ENCODE measurements around the gene DIPK1C.
"Not testable (repeated sequence)": the region's sequence is repeated elsewhere in the genome, so short reads cannot be mapped to it uniquely, and the experiment has no call there.

DIPK1C gene

DNA sequence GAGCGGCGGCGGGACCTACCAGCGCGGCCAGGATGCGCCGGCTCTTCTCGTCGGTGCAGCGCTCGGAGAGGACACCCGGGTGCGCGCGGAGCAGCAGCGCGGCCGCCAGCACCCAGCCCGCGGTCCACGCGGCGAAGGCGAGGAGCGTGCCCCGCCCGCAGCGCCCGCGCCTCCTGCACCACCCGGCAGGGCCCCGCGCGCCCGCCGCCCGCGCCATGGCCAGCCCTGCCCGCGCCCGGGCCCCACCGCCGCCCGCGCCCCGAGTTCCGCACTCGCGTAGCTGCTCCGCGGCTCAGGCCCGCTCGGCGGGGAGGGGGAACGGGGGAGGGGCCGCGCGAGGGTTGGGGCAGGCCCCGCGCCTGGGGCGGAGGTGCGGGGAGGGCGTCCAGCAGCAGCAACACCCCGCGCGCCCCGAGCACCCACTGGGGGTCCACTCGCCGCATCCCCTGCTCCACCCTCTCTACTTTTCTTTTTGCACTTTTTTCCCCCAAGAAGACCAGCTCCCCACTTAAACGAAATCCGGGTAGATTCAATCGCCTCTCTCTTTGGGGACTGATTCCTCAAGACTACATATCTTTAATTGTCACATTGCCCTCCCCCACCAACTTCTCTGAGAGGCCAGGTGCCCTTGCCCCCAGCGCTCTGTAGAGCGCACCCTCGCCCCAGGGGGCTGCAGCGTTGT is at the start of gene DIPK1C:
DIPK1C (minus strand) TSS at position 266 of the 682 bp plus-strand sequence; CDS start at position 217, 49 bp downstream.
- DNase-seq: no peak

DNA sequence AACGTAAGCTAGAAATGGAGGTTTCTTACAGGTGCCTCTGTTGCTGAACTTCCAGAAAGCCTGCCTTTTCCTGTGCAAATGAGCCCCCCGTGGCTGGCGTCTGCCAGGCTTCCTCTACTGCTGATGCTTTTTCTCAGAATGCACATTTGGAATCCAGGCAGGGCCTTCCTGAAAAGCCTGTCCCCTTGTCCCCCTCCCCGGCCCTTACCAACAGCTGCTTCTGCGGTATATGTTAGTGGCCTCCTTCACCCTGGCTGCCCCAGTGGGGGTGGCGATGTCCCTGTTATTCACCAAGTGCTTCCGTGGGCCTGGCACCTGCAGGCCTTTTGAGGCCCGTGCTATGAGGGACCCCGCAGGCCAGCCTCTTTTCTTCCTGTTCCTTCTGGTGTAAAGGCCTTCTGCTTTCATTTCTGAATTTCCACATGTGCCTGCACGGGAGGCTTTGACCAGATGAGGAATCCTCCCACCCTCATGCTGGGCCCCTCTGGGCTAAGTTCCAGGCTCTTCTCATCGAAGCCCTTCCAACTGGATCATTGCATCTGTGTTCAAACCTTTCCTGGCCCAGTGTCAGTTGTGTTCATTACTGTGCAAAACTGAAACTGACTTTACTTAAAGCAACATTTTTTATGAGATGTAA is 49.5 kb upstream of the DIPK1C start:
- DNase-seq: no peak

GRCh38 chr18:74505776-74506175 is 48.7 kb upstream of the DIPK1C start:
- no peak for DNase-seq

GRCh38 chr18:74503137-74503536 is 46.0 kb upstream of the DIPK1C start:
- no peak for DNase-seq

GRCh38 chr18:74501386-74501785 is 44.3 kb upstream of the DIPK1C start:
- DNase-seq: no peak

DNA sequence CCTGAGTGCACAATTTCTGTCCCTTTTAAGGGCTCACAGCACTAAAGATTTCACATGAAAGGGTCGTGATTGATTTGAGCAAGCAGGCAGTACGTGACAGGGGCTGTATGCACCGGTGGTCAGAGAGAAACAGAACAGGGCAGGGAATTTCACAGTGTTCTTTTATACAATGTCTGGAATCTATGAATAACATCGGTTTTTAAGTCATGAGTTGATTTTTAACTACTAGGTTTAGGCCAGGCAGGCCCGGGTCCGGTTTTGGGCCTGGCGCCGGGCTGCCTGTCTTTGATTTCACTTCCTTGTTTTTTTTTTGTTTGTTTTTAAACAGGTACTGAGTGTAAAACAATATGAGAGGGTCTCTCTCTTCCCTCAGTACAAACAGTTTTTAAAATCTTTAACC is 43.7 kb upstream of the DIPK1C start:
- not testable (repeated sequence) for DNase-seq

GRCh38 chr18:74500372-74500771 is 43.3 kb upstream of the DIPK1C start:
- DNase-seq: no peak

DNA sequence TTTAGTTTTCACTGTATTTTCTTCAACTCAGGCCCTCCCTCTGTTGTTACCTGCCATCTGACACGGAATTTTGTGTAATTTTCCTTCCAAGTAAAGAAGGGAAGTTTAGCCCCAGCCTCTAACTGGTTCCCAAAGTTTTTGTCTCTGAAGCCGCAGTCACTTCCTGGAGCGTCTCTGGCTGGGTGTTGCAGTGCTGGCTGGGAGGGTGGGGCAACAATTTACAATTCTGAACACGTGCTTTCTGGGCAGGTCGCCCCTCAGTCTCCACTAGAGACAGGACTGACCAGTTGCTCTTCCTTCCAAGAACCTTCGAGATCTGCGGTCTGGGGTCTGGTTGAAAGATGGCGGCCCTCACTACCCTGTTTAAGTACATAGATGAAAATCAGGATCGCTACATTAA is 42.5 kb upstream of the DIPK1C start:
- DNase-seq: peak; percentile 47

GRCh38 chr18:74498712-74499627 is 41.9 kb upstream of the DIPK1C start:
- peak; percentile 73 for DNase-seq

DNA sequence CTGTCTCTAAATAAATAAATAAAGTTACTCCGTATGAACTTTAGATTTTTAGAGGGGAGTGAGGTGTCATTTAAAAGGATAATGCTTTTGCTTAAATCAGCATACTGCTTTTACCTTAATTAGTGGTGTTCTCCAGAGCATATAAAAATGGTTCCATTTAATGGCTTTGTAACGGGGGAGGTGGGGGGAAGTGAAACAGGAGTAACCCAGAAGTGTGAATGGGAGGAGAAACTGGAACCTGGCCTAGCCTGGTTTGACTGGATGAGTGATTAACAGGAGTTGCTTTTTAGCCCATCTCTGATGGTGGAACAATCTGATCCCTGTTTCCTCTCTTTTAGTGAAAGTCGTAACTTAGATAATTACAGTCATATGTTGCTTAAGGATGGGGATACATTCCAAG is 40.7 kb upstream of the DIPK1C start:
- DNase-seq: no peak

DNA sequence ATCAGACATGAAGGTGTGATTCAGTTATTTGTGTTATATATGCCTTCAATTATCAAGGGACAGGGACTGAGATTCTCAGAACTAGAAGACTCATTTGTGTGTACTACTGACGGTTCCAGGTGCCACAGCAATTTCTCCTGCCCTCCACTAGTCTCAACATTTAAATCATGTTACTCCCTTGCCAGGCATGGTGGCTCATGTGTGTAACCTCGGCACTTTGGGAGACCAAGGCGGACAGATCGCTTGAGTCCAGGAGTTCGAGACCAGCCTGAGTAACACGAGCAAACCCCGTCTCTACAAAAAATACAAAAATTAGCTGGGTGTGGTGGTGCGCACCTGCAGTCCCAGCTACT is 40.2 kb upstream of the DIPK1C start:
- DNase-seq: no peak

- peak; percentile 63 for DNase-seq
Measured at GRCh38 chr18:74496508-74497323, 39.6 kb upstream of the DIPK1C start.

GRCh38 chr18:74495581-74496507 is 38.7 kb upstream of the DIPK1C start, which contains the start of gene CNDP2:
Gene CNDP2 (plus strand): TSS chr18:74496363. CDS start chr18:74499974, 3,611 bp downstream.
- peak; percentile 100 for DNase-seq

DNA sequence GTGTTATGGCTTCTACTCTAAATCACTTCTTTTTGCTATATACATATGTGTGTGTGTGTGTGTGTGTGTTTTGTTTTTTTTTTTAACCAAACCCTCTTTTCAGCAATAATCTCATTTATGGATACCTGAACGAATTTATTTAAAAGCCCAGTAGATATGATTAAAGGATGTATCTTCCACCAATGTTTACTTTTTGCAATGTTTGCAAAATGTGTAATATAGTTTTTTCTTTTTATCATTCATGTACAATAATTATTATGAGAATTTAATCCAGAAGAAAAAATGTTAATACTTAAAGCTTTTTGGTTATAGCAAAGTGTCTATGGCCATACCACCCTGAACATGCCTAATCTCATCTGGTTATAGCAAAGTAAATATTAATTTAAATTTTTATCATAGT is 37.4 kb upstream of the DIPK1C start:
- DNase-seq: no peak

DNA sequence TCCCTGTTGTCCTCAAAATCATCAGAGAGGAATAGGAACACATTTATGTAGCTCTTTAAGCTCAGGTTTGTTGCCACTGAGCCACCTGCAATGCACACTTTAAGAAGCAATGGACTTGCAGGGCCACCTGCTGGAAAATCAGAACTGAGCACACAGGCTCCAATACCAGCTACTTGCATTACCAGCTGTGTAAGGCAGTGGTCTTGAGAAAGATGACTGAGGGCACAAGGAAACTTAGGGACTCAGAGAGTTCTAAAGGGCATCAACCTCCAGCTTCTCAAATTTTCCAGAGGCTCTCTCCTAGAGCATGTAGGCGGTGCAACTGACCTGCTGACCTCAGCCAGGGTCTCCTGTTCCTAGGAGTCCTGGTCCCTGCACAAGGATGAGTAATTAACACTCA is 36.6 kb upstream of the DIPK1C start:
- DNase-seq: no peak

DNA sequence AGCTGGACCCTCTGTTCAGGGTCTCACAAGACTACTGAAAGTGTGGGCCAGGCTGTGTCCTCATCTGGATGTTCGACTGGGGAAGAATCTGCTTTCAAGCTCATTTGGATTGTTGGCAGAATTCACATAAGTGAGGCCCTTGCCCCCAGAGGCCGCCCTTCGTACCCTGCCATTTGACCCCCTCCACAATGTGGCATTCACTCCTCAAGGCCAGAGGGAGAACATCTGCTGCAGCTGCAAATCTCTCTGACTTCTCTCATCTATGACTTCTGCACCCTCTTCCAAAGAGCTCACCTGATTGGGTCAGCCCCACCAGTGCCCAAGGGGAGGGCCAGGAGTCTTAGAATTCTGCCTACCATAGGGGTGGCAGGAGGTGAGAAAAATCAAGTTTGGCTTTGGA is 35.2 kb upstream of the DIPK1C start:
- no peak for DNase-seq

- DNase-seq: no peak
Measured at GRCh38 chr18:74489676-74490075, 32.6 kb upstream of the DIPK1C start.

DNA sequence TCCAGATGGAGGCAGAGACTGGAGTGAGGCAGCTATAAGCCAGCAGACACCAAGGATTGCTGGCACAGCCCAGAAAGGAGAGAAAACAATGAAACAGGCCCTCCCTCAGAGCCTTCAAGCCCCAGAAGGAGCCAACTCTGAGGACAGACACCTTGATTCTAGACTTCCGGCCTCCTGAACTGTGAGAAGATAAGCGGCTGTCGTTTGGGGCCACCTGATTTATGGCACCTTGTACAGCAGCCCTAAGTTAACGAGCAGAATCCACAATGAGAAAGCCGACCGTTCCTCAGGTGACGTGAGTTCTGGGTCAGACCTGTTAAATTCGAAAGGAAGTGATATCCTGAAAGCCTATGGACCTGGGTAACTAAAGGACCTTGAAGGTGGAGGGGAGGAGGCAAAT is 31.8 kb upstream of the DIPK1C start:
- no peak for DNase-seq

GRCh38 chr18:74488354-74488753 is 31.2 kb upstream of the DIPK1C start:
- DNase-seq: no peak

GRCh38 chr18:74486119-74486849 is 29.2 kb upstream of the DIPK1C start:
- DNase-seq: no peak

- DNase-seq: no peak
Measured at GRCh38 chr18:74482697-74483096, 25.6 kb upstream of the DIPK1C start.
